Left cardiac atrium (tissue), 4 donors: ENCODE measurements around the gene IFT57. TPM values are rescaled to one million over a fixed set of nuclear protein-coding genes. Genes with fewer than 3 reads are reported as not detected.
A peak's percentile ranks its signal among the peaks of the same experiment; 100 is the strongest.
"Not testable (repeated sequence)": the region's sequence is repeated elsewhere in the genome, so short reads cannot be mapped to it uniquely, and the experiment has no call there.

ENCODE experiments used
- ATAC-seq, 2 donors: fragments of 200-7000 bp; cut with Tn5 transposase; one replicate each; pipeline ENCODE4 v1.9.1; 2020; ENCODE audit warnings: mild to moderate bottlenecking in 2 of 2, moderate library complexity in 2 of 2
- DNase-seq: peaks from one replicate; pipeline ENCODE4 v3.0.0-alpha.2; 2020
- intact Hi-C, 2 donors: fragments of 100-400 bp; cut with DNase I; formaldehyde crosslinking; loops; one replicate each; pipeline versions ENCODE4 v1.14.1 to v1.15.1; 2022 to 2023
- total RNA-seq, 2 donors: library from RNA; stranded (reverse); fragmentation: NEBNext Ultra II Directional; extraction: Animal tissue kit (Norgen Biotek cat#: 25700); gene quantifications; one replicate each; pipeline ENCODE4 v1.2.1, GENCODE V29; 2021
- donor health status: DM: no; HTN: yes; CAD: no.
- donor health status: DM: no; HTN: yes; CAD: no; lungs with severe emphysema.
- donor health status: DM: yes; HTN: yes; CAD: no.
- donor health status: Dilated cardiomyopathy.

IFT57 gene
- total RNA-seq, 2 donors from 2014 or later: 20.9 to 30.3 TPM

GRCh38 chr3:108180194-108180593, 42.0 kb downstream of the IFT57 start:
- DNase-seq (no peak), ATAC-seq (peak in 1 of 2 donors; percentile 81)
- intact Hi-C loops: no loop called here

- DNase-seq (no peak), ATAC-seq (peak in 1 of 2 donors; percentile 41)
- intact Hi-C loops: no loop called here
Observed at GRCh38 chr3:108178676-108179075, 43.5 kb downstream of the IFT57 start.

GRCh38 chr3:108177536-108177935, 44.7 kb downstream of the IFT57 start:
- no peak for DNase-seq
- no peak for ATAC-seq
- intact Hi-C loops: no loop called here

- intact Hi-C loops: no loop called here
- ATAC-seq: no peak
- no peak for DNase-seq
Observed at GRCh38 chr3:108175352-108175751, 46.9 kb downstream of the IFT57 start.

- intact Hi-C loops: no loop called here
- no peak for ATAC-seq
Observed at GRCh38 chr3:108171106-108171505, 51.1 kb downstream of the IFT57 start.

GRCh38 chr3:108164391-108164790, 57.8 kb downstream of the IFT57 start:
- DNase-seq: no peak
- ATAC-seq: no peak
- intact Hi-C loops: no loop called here

More at GRCh38 chr3:108171106-108171505, 51.1 kb downstream of the IFT57 start:
- DNase-seq: no peak

GRCh38 chr3:108159865-108160264, 62.4 kb downstream of the IFT57 start:
- DNase-seq (no peak), ATAC-seq (no peak)
- intact Hi-C loops: no loop called here

- intact Hi-C loops: no loop called here
- DNase-seq (no peak), ATAC-seq (no peak)
Observed at GRCh38 chr3:108159105-108159504, 63.1 kb downstream of the IFT57 start.

- ATAC-seq: no peak
- no peak for DNase-seq
- intact Hi-C loops: no loop called here
Observed at GRCh38 chr3:108158251-108158650, 64.0 kb downstream of the IFT57 start.

GRCh38 chr3:108157273-108157672, 65.0 kb downstream of the IFT57 start:
- intact Hi-C loops: no loop called here

GRCh38 chr3:108156312-108156853, 65.8 kb downstream of the IFT57 start:
- intact Hi-C loops: no loop called here
- DNase-seq (no peak), ATAC-seq (no peak)

More at GRCh38 chr3:108157273-108157672, 65.0 kb downstream of the IFT57 start:
- no peak for DNase-seq
- no peak for ATAC-seq

- ATAC-seq, intact Hi-C loops, DNase-seq: not testable (repeated sequence)
Observed at GRCh38 chr3:108155642-108156041, 66.6 kb downstream of the IFT57 start.

- no peak for DNase-seq
- intact Hi-C loops: no loop called here
- peak in 1 of 2 donors; percentile 41 for ATAC-seq
Observed at GRCh38 chr3:108153451-108153981, 68.7 kb downstream of the IFT57 start.

- ATAC-seq: peak in 1 of 2 donors; percentile 23
- DNase-seq: no peak
- intact Hi-C loops: no loop called here
Observed at GRCh38 chr3:108152274-108152673, 70.0 kb downstream of the IFT57 start.

GRCh38 chr3:108150200-108150599, 72.0 kb downstream of the IFT57 start:
- ATAC-seq: no peak
- intact Hi-C loops: no loop called here
- no peak for DNase-seq

- ATAC-seq (no peak), DNase-seq (no peak)
- intact Hi-C loops: no loop called here
Observed at GRCh38 chr3:108146139-108146538, 76.1 kb downstream of the IFT57 start.

GRCh38 chr3:108145578-108145977, 76.6 kb downstream of the IFT57 start:
- ATAC-seq (no peak), DNase-seq (no peak)
- intact Hi-C loops: no loop called here

- no peak for ATAC-seq
- DNase-seq: no peak
- intact Hi-C loops: no loop called here
Observed at GRCh38 chr3:108137460-108137814, 84.8 kb downstream of the IFT57 start.

- no peak for ATAC-seq
- intact Hi-C loops: no loop called here
- no peak for DNase-seq
Observed at GRCh38 chr3:108136561-108137459, 85.4 kb downstream of the IFT57 start.

GRCh38 chr3:108134555-108134880, 87.7 kb downstream of the IFT57 start:
- intact Hi-C loops: no loop called here
- DNase-seq: no peak
- no peak for ATAC-seq
